RWPE1 (cell line): ENCODE data around the gene LSM3.

ENCODE experiments used
- CTCF ChIA-PET: fragments of 350-600 bp; sonication (Branson Sonifier 250); formaldehyde crosslinking; extraction: SDS; loops from one replicate; lab custom pipeline; 2021; lab: Yijun Ruan, JAX
- POLR2A ChIA-PET: fragments of 400-600 bp; formaldehyde crosslinking; extraction: SDS; loops from one replicate; lab custom pipeline; 2020; ENCODE audit warnings: antibody characterized with exemption; ENCODE audit not compliant: low non-redundant PET; lab: Yijun Ruan, JAX
- DNase-seq: peaks from one replicate; pipeline ENCODE4 v3.0.0; 2012; ENCODE audit warnings: low spot score
- H3K27ac ChIP-seq: fragments of 450-650 bp; 2 replicates; pipeline ENCODE4 v1.5.1; 2017
- CTCF ChIP-seq: fragments of 450-650 bp; conservative IDR thresholded peaks from 2 replicates; pipeline ENCODE4 v1.5.1; 2017; ENCODE audit warnings: low read depth, mild to moderate bottlenecking

LSM3 gene

GRCh38 chr3:14161282-14161681, 17.3 kb upstream of the LSM3 start:
- no peak for TF ChIP-seq CTCF
- ChIA-PET POLR2A (no interaction called here), CTCF (interaction anchor here (0.5 kb wide), 1 partner anchor 215 kb away, joined by 3 read pairs; no protein-coding TSS in a partner anchor)
- DNase-seq, result no peak
- H3K27ac ChIP-seq, result no peak overlapping the region

GRCh38 chr3:14162178-14162577, 16.4 kb upstream of the LSM3 start:
- H3K27ac ChIP-seq, result no peak overlapping the region
- DNase-seq, result no peak
- ChIA-PET CTCF (no interaction called here), POLR2A (no interaction called here)
- no peak for TF ChIP-seq CTCF

GRCh38 chr3:14166877-14167603, 11.6 kb upstream of the LSM3 start:
- no peak for DNase-seq
- ChIA-PET POLR2A (no interaction called here), CTCF (no interaction called here)

GRCh38 chr3:14169435-14169834, 9.2 kb upstream of the LSM3 start:
- CTCF ChIA-PET, result no interaction called here
- no peak for TF ChIP-seq CTCF
- POLR2A ChIA-PET, result no interaction called here
- no peak overlapping the region for H3K27ac ChIP-seq
- DNase-seq, result no peak

More at GRCh38 chr3:14166877-14167603, 11.6 kb upstream of the LSM3 start:
- H3K27ac ChIP-seq, result peak overlapping the region; percentile 20; the same call in 1 of the 2 replicates
- TF ChIP-seq CTCF, result no peak

GRCh38 chr3:14169871-14170270, 8.7 kb upstream of the LSM3 start:
- CTCF ChIA-PET, result no interaction called here
- no peak overlapping the region for H3K27ac ChIP-seq
- no peak for TF ChIP-seq CTCF
- DNase-seq, result no peak
- POLR2A ChIA-PET, result no interaction called here

GRCh38 chr3:14170531-14171159, 8.0 kb upstream of the LSM3 start:
- POLR2A ChIA-PET, result no interaction called here
- H3K27ac ChIP-seq, result no peak overlapping the region
- CTCF ChIA-PET, result no interaction called here
- TF ChIP-seq CTCF, result no peak
- DNase-seq, result peak; percentile 26
